ENCODE results near the gene SLC6A20. TPM values are rescaled to one million over a fixed set of nuclear protein-coding genes. Genes with fewer than 3 reads are reported as not detected.
"Not testable (repeated sequence)": the region's sequence is repeated elsewhere in the genome, so short reads cannot be mapped to it uniquely, and the experiment has no call there.

The SLC6A20 gene
- total and polyA plus RNA-seq, 7 experiments from 2014 or later: not detected

- no peaks in the 10 kb centered on the region for H3K9me3 Mint-ChIP-seq
- H3K4me3 ChIP-seq (ENCODE audit: low read length): no peak overlapping the region
- peaks cover 0 to 5% (median 0%) of the 10 kb centered on the region in 5 donors for H3K27me3 Mint-ChIP-seq
- no peaks in the 10 kb centered on the region for H3K27me3 ChIP-seq (ENCODE audit: control insufficient read depth in 2 of 2, insufficient read depth in 2 of 2, low read length in 2 of 2)
- DNase-seq (peak in 1 of 9 donors; percentile 17), ATAC-seq (no peak)
- ChIA-PET CTCF (interaction anchor here (1.9 kb wide), 1 partner anchor 171 kb away, joined by 9 read pairs; no protein-coding TSS in a partner anchor), POLR2A (no interaction called here)
- H3K27ac ChIP-seq (ENCODE audit: low read depth, low read length): no peak overlapping the region
- H3K36me3 Mint-ChIP-seq: no peaks in the 10 kb centered on the region
- H3K27ac Mint-ChIP-seq: peak overlapping the region in 1 of 9 donors; percentile 20
- no peak overlapping the region for H3K4me3 Mint-ChIP-seq
- intact Hi-C loops (cut with micrococcal nuclease): no loop called here
- no peaks in the 10 kb centered on the region for H3K36me3 ChIP-seq (ENCODE audit: control insufficient read depth in 2 of 3, insufficient read depth in 3 of 3, low read length in 3 of 3)
- peaks cover 0 to 6% (median under 1%) of the 10 kb centered on the region in 7 donors for H3K4me1 Mint-ChIP-seq
- no peaks in the 10 kb centered on the region for H3K9me3 ChIP-seq (ENCODE audit: control insufficient read depth in 2 of 3, low read length in 3 of 3)
- H3K4me1 ChIP-seq (ENCODE audit: control insufficient read depth in 2 of 2, insufficient read depth in 2 of 2, low read length in 2 of 2): no peaks in the 10 kb centered on the region
Observed at GRCh38 chr3:45758871-45759270, 37.5 kb downstream of the SLC6A20 start.

DNA sequence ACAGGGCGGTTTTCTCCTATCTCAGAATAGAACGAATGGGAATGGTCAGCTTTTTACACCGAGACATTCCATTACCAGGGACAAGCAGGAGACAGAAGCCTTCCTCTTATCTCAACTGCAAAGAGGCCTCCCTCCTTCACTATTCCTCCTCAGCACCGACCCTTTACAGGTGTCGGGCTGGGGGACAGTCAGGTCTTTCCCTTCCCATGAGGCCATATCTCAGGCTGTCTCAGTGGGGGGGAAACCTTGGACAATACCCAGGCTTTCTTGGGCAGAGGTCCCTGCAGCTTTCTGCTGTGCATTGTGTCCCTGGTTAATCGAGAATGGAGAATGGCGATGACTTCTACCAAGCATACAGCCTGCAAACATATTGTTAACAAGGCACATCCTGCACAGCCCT, 39.2 kb downstream of the SLC6A20 start:
- H3K27ac Mint-ChIP-seq; CTCF ChIA-PET; H3K9me3 Mint-ChIP-seq; DNase-seq; intact Hi-C loops (cut with micrococcal nuclease); H3K4me1 Mint-ChIP-seq; H3K4me3 ChIP-seq (ENCODE audit: low read length); H3K27me3 ChIP-seq (ENCODE audit: control insufficient read depth in 2 of 2, insufficient read depth in 2 of 2, low read length in 2 of 2); H3K27me3 Mint-ChIP-seq; H3K4me1 ChIP-seq (ENCODE audit: control insufficient read depth in 2 of 2, insufficient read depth in 2 of 2, low read length in 2 of 2); H3K36me3 Mint-ChIP-seq; H3K9me3 ChIP-seq (ENCODE audit: control insufficient read depth in 2 of 3, low read length in 3 of 3); H3K36me3 ChIP-seq (ENCODE audit: control insufficient read depth in 2 of 3, insufficient read depth in 3 of 3, low read length in 3 of 3); H3K27ac ChIP-seq (ENCODE audit: low read depth, low read length); POLR2A ChIA-PET; ATAC-seq; H3K4me3 Mint-ChIP-seq: not testable (repeated sequence)

- no peaks in the 10 kb centered on the region for H3K4me1 ChIP-seq (ENCODE audit: control insufficient read depth in 2 of 2, insufficient read depth in 2 of 2, low read length in 2 of 2)
- no peaks in the 10 kb centered on the region for H3K27me3 ChIP-seq (ENCODE audit: control insufficient read depth in 2 of 2, insufficient read depth in 2 of 2, low read length in 2 of 2)
- H3K36me3 ChIP-seq (ENCODE audit: control insufficient read depth in 2 of 3, insufficient read depth in 3 of 3, low read length in 3 of 3): no peaks in the 10 kb centered on the region
- H3K27ac ChIP-seq (ENCODE audit: low read depth, low read length): no peak overlapping the region
- no peak overlapping the region for H3K4me3 ChIP-seq (ENCODE audit: low read length)
- Mint-ChIP-seq H3K4me1 (no peaks in the 10 kb centered on the region), H3K9me3 (no peaks in the 10 kb centered on the region), H3K36me3 (peaks cover 0 to 7% (median 0%) of the 10 kb centered on the region in 5 donors), H3K4me3 (no peak overlapping the region), H3K27ac (no peak overlapping the region), H3K27me3 (peaks cover 0 to 5% (median 0%) of the 10 kb centered on the region in 5 donors)
- intact Hi-C loops (cut with micrococcal nuclease): no loop called here
- POLR2A ChIA-PET: no interaction called here
- CTCF ChIA-PET: no interaction called here
- ATAC-seq (no peak), DNase-seq (no peak)
- no peaks in the 10 kb centered on the region for H3K9me3 ChIP-seq (ENCODE audit: control insufficient read depth in 2 of 3, low read length in 3 of 3)
Observed at GRCh38 chr3:45756055-45756454, 40.3 kb downstream of the SLC6A20 start.

DNA sequence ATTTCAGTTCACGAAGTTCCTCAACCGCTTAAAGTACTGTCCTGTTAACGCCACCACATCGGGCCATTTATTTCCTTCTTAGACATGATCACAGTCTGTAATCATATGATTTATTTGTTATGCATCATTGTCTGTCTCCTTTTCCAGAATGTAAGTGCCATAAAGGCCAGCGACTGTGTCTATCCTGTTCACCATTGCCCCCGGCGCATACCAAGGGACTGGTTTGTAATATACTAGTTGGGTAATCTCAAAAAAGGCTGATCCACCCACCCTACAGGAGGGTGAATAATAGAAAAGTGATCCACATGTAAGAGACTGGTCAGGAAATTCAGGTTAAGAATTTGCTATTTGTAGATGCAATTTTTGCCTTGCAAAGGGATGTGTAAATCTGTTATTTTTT, 41.9 kb downstream of the SLC6A20 start:
- H3K27ac Mint-ChIP-seq: no peak overlapping the region
- H3K4me1 ChIP-seq (ENCODE audit: control insufficient read depth in 2 of 2, insufficient read depth in 2 of 2, low read length in 2 of 2): no peaks in the 10 kb centered on the region
- intact Hi-C loops (cut with micrococcal nuclease): no loop called here
- peaks cover 0 to 7% (median 0%) of the 10 kb centered on the region in 5 donors for H3K36me3 Mint-ChIP-seq
- H3K4me1 Mint-ChIP-seq: no peaks in the 10 kb centered on the region
- no peaks in the 10 kb centered on the region for H3K27me3 Mint-ChIP-seq
- no peak for DNase-seq
- no peaks in the 10 kb centered on the region for H3K9me3 ChIP-seq (ENCODE audit: control insufficient read depth in 2 of 3, low read length in 3 of 3)
- no peaks in the 10 kb centered on the region for H3K9me3 Mint-ChIP-seq
- H3K4me3 ChIP-seq (ENCODE audit: low read length): no peak overlapping the region
- H3K27me3 ChIP-seq (ENCODE audit: control insufficient read depth in 2 of 2, insufficient read depth in 2 of 2, low read length in 2 of 2): no peaks in the 10 kb centered on the region
- POLR2A ChIA-PET: no interaction called here
- H3K4me3 Mint-ChIP-seq: no peak overlapping the region
- H3K27ac ChIP-seq (ENCODE audit: low read depth, low read length): no peak overlapping the region
- H3K36me3 ChIP-seq (ENCODE audit: control insufficient read depth in 2 of 3, insufficient read depth in 3 of 3, low read length in 3 of 3): no peaks in the 10 kb centered on the region
- CTCF ChIA-PET: no interaction called here
- ATAC-seq: no peak

GRCh38 chr3:45753095-45753494, 43.2 kb downstream of the SLC6A20 start:
- Histone ChIP-seq H3K27ac (ENCODE audit: low read depth, low read length) (no peak overlapping the region), H3K4me1 (ENCODE audit: control insufficient read depth in 2 of 2, insufficient read depth in 2 of 2, low read length in 2 of 2) (no peaks in the 10 kb centered on the region), H3K4me3 (ENCODE audit: low read length) (no peak overlapping the region), H3K27me3 (ENCODE audit: control insufficient read depth in 2 of 2, insufficient read depth in 2 of 2, low read length in 2 of 2) (no peaks in the 10 kb centered on the region), H3K36me3 (ENCODE audit: control insufficient read depth in 2 of 3, insufficient read depth in 3 of 3, low read length in 3 of 3) (peaks cover 0 to 1% (median 0%) of the 10 kb centered on the region in 3 experiments), H3K9me3 (ENCODE audit: control insufficient read depth in 2 of 3, low read length in 3 of 3) (no peaks in the 10 kb centered on the region)
- DNase-seq (no peak), ATAC-seq (no peak)
- POLR2A ChIA-PET: no interaction called here
- no peak overlapping the region for H3K4me3 Mint-ChIP-seq
- intact Hi-C loops (cut with micrococcal nuclease): no loop called here
- H3K9me3 Mint-ChIP-seq: no peaks in the 10 kb centered on the region
- H3K27ac Mint-ChIP-seq: no peak overlapping the region
- CTCF ChIA-PET: no interaction called here
- peaks cover 0 to 7% (median 0%) of the 10 kb centered on the region in 7 donors for H3K4me1 Mint-ChIP-seq
- peaks cover 0 to 7% (median 0%) of the 10 kb centered on the region in 5 donors for H3K36me3 Mint-ChIP-seq
- no peaks in the 10 kb centered on the region for H3K27me3 Mint-ChIP-seq

- intact Hi-C loops (cut with micrococcal nuclease): no loop called here
- Mint-ChIP-seq H3K4me1 (peaks cover 0 to 7% (median 0%) of the 10 kb centered on the region in 7 donors), H3K36me3 (peaks cover 0 to 11% (median 2%) of the 10 kb centered on the region in 5 donors), H3K9me3 (no peaks in the 10 kb centered on the region), H3K27me3 (no peaks in the 10 kb centered on the region), H3K4me3 (no peak overlapping the region), H3K27ac (no peak overlapping the region)
- Histone ChIP-seq H3K4me1 (ENCODE audit: control insufficient read depth in 2 of 2, insufficient read depth in 2 of 2, low read length in 2 of 2) (no peaks in the 10 kb centered on the region), H3K27ac (ENCODE audit: low read depth, low read length) (no peak overlapping the region), H3K36me3 (ENCODE audit: control insufficient read depth in 2 of 3, insufficient read depth in 3 of 3, low read length in 3 of 3) (peaks cover 0 to 14% (median 0%) of the 10 kb centered on the region in 3 experiments), H3K4me3 (ENCODE audit: low read length) (no peak overlapping the region), H3K27me3 (ENCODE audit: control insufficient read depth in 2 of 2, insufficient read depth in 2 of 2, low read length in 2 of 2) (no peaks in the 10 kb centered on the region), H3K9me3 (ENCODE audit: control insufficient read depth in 2 of 3, low read length in 3 of 3) (no peaks in the 10 kb centered on the region)
- POLR2A ChIA-PET: no interaction called here
- DNase-seq: no peak
- CTCF ChIA-PET: no interaction called here
- no peak for ATAC-seq
Observed at GRCh38 chr3:45751537-45752242, 44.6 kb downstream of the SLC6A20 start.

DNA sequence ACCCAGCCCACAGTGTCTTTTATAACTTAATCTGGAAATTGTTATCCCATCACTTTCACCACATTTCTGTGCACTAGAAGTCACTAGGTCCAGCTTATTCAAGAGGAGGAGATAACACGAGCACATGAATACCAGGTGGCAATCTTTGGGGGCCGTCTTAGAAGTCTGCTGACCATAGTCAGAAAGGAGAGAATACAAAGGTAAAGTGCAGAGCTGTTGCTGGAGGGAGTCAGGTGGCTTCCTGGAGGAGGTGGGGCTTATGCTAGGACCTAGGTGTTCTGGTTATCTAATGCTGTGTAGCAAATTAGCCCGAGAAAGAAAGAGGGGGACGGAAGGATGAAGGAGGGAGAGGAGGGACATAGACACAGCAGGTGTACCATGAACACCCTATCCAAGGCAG, 46.5 kb downstream of the SLC6A20 start:
- Histone ChIP-seq H3K27ac (ENCODE audit: low read depth, low read length) (no peak overlapping the region), H3K9me3 (ENCODE audit: control insufficient read depth in 2 of 3, low read length in 3 of 3) (no peaks in the 10 kb centered on the region), H3K36me3 (ENCODE audit: control insufficient read depth in 2 of 3, insufficient read depth in 3 of 3, low read length in 3 of 3) (peaks cover 0 to 32% (median 6%) of the 10 kb centered on the region in 3 experiments), H3K27me3 (ENCODE audit: control insufficient read depth in 2 of 2, insufficient read depth in 2 of 2, low read length in 2 of 2) (no peaks in the 10 kb centered on the region), H3K4me3 (ENCODE audit: low read length) (no peak overlapping the region), H3K4me1 (ENCODE audit: control insufficient read depth in 2 of 2, insufficient read depth in 2 of 2, low read length in 2 of 2) (no peaks in the 10 kb centered on the region)
- CTCF ChIA-PET: no interaction called here
- Mint-ChIP-seq H3K9me3 (no peaks in the 10 kb centered on the region), H3K27ac (no peak overlapping the region), H3K36me3 (peaks cover 4 to 20% (median 5%) of the 10 kb centered on the region in 5 donors), H3K4me3 (no peak overlapping the region), H3K27me3 (no peaks in the 10 kb centered on the region), H3K4me1 (peaks cover 0 to 7% (median 0%) of the 10 kb centered on the region in 7 donors)
- no peak for ATAC-seq
- POLR2A ChIA-PET: no interaction called here
- no peak for DNase-seq
- intact Hi-C loops (cut with micrococcal nuclease): no loop called here
